Activated CD8-positive, alpha-beta T cell treated with anti-CD3 and anti-CD28 coated beads for 36 hours (primary cell): ENCODE measurements around the gene BRSK2. TPM values are rescaled to one million over a fixed set of nuclear protein-coding genes. Genes with fewer than 3 reads are reported as not detected.

Source experiments
- ATAC-seq: fragments of 200-7000 bp; cut with Tn5 transposase; one replicate; pipeline ENCODE4 v1.10.0; 2021; ENCODE audit warnings: mild to moderate bottlenecking, moderate library complexity
- CTCF ChIA-PET: fragments of 350-600 bp; sonication (Branson Sonifier 250); formaldehyde crosslinking; loops from one replicate; lab custom pipeline; 2021; ENCODE audit warnings: antibody characterized with exemption; lab: Charles Lee
- POLR2A ChIA-PET: fragments of 350-600 bp; sonication (Branson Sonifier 250); formaldehyde crosslinking; loops from one replicate; lab custom pipeline; 2021; ENCODE audit warnings: antibody characterized with exemption; lab: Charles Lee
- DNase-seq: peaks from one replicate; pipeline ENCODE4 v3.0.0-alpha.2; 2020
- H3K27ac Mint-ChIP-seq: one replicate; pipeline ENCODE4 v1.8.0; 2021; ENCODE audit warnings: mild to moderate bottlenecking, mixed read lengths
- H3K27me3 Mint-ChIP-seq: one replicate; pipeline ENCODE4 v1.8.0; 2021; ENCODE audit warnings: mixed read lengths
- H3K36me3 Mint-ChIP-seq: one replicate; pipeline ENCODE4 v1.8.0; 2021; ENCODE audit warnings: low read depth, mixed read lengths
- H3K4me1 Mint-ChIP-seq: one replicate; pipeline ENCODE4 v1.8.0; 2021; ENCODE audit warnings: low read depth, mixed read lengths
- H3K4me3 Mint-ChIP-seq: one replicate; pipeline ENCODE4 v1.8.0; 2021; ENCODE audit warnings: mild to moderate bottlenecking, moderate library complexity, mixed read lengths
- H3K9me3 Mint-ChIP-seq: one replicate; pipeline ENCODE4 v1.8.0; 2021; ENCODE audit warnings: mixed read lengths
- intact Hi-C: fragments of 100-400 bp; cut with micrococcal nuclease; formaldehyde crosslinking; loops from one replicate; pipeline ENCODE4 v1.10.0; 2022
- total RNA-seq, 2 experiments: library from RNA; stranded (reverse); gene quantifications; one replicate each; pipeline ENCODE4 v1.2.3, GENCODE V29; 2021
- TF ChIP-seq, protein P1 (sequence below): fragments of 200-600 bp; IDR thresholded peaks from one replicate; pipeline ENCODE4 v1.8.0; 2022; ENCODE audit warnings: antibody characterized with exemption, mild to moderate bottlenecking

The BRSK2 gene
- total RNA-seq, 2 experiments from 2014 or later = 1.1 to 2.0 TPM

- intact Hi-C loops = no loop called here
- ChIA-PET CTCF (no interaction called here), POLR2A (interaction anchor here (1.1 to 1.2 kb wide), 2 partner anchors 11 to 20 kb away, joined by 3 read pairs; no protein-coding TSS in a partner anchor)
- no peaks in the 10 kb centered on the region for H3K36me3 Mint-ChIP-seq
- no peak overlapping the region for H3K4me3 Mint-ChIP-seq
- no peaks in the 10 kb centered on the region for H3K9me3 Mint-ChIP-seq
- no peak for DNase-seq
- H3K27me3 Mint-ChIP-seq = peaks cover 21% of the 10 kb centered on the region
- H3K27ac Mint-ChIP-seq = no peak overlapping the region
- no peak for ATAC-seq
- TF ChIP-seq, protein P1, sequence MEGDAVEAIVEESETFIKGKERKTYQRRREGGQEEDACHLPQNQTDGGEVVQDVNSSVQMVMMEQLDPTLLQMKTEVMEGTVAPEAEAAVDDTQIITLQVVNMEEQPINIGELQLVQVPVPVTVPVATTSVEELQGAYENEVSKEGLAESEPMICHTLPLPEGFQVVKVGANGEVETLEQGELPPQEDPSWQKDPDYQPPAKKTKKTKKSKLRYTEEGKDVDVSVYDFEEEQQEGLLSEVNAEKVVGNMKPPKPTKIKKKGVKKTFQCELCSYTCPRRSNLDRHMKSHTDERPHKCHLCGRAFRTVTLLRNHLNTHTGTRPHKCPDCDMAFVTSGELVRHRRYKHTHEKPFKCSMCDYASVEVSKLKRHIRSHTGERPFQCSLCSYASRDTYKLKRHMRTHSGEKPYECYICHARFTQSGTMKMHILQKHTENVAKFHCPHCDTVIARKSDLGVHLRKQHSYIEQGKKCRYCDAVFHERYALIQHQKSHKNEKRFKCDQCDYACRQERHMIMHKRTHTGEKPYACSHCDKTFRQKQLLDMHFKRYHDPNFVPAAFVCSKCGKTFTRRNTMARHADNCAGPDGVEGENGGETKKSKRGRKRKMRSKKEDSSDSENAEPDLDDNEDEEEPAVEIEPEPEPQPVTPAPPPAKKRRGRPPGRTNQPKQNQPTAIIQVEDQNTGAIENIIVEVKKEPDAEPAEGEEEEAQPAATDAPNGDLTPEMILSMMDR = no peak
- H3K4me1 Mint-ChIP-seq = peaks cover 11% of the 10 kb centered on the region
Measured at GRCh38 chr11:1392561-1392960, 2.8 kb downstream of the BRSK2 start.

- Mint-ChIP-seq H3K4me1 (peaks cover 11% of the 10 kb centered on the region), H3K9me3 (no peaks in the 10 kb centered on the region), H3K36me3 (no peaks in the 10 kb centered on the region), H3K27me3 (peaks cover 21% of the 10 kb centered on the region), H3K4me3 (no peak overlapping the region), H3K27ac (no peak overlapping the region)
- ATAC-seq = no peak
- TF ChIP-seq, protein P1 = no peak
- intact Hi-C loops = no loop called here
- ChIA-PET POLR2A (interaction anchor here (1.1 kb wide), 1 partner anchor 12 kb away, joined by 3 read pairs; no protein-coding TSS in a partner anchor), CTCF (no interaction called here)
- DNase-seq = no peak
Measured at GRCh38 chr11:1393038-1393710, 3.4 kb downstream of the BRSK2 start.

DNA sequence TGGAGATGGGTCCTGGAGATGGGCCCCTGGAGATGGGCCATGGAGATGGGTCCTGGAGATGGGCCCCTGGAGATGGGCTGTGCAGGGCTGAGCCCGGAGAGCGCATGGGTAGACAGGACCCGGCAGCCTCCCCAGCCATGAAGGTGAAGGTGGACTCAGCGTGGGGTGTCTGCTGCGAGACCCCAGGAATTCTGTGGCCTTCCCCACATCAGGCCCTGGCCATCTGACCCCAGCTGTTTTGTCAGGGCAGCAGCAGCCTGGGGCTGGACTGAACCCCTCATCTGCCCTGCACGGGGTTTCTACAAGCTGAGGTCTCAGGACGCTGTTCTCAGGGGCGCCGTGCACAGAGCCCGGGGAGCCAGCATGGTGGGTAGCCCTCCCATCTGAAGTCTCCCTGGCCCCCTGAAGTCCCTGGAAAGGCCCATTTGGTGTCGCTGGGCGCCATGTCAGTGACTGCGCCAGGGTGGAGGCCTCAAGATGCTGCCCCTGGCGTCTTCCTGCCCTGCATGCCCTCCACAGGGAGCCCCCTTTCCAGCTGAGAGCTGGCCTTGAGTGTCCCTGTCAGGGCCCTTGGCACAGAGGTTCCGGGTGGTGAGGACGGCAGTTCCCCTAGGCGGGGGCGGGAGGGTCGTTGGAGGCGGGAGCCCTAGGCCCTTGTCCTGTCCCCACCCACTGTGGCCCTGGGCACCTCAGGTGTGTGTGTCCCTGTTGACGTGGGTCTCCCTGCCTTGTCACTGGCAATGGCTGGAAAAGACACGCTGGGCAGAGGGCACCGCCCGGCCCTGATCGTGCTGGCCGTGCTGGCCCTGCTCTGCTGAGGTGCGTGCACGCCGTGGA lies 5.4 kb downstream of the BRSK2 start:
- H3K27me3 Mint-ChIP-seq = peaks cover 21% of the 10 kb centered on the region
- DNase-seq = no peak
- TF ChIP-seq, protein P1 = no peak
- no peaks in the 10 kb centered on the region for H3K9me3 Mint-ChIP-seq
- no peak overlapping the region for H3K4me3 Mint-ChIP-seq
- no peak overlapping the region for H3K27ac Mint-ChIP-seq
- peaks cover 8% of the 10 kb centered on the region for H3K4me1 Mint-ChIP-seq
- no peaks in the 10 kb centered on the region for H3K36me3 Mint-ChIP-seq
- ChIA-PET CTCF (no interaction called here), POLR2A (no interaction called here)
- ATAC-seq = no peak
- intact Hi-C loops = no loop called here

GRCh38 chr11:1395773-1396374 lies 6.1 kb downstream of the BRSK2 start:
- ATAC-seq (no peak), DNase-seq (no peak)
- POLR2A ChIA-PET = interaction anchor here (0.6 kb wide), 1 partner anchor 1017 kb away, joined by 4 read pairs; no protein-coding TSS in a partner anchor
- intact Hi-C loops = no loop called here
- Mint-ChIP-seq H3K27me3 (peaks cover 21% of the 10 kb centered on the region), H3K36me3 (no peaks in the 10 kb centered on the region), H3K27ac (no peak overlapping the region), H3K9me3 (no peaks in the 10 kb centered on the region), H3K4me3 (no peak overlapping the region), H3K4me1 (peaks cover 8% of the 10 kb centered on the region)
- CTCF ChIA-PET = no interaction called here
- TF ChIP-seq, protein P1 = no peak
